HFFc6 (cell line): ENCODE data around the gene EPHB1. TPM values are rescaled to one million over a fixed set of nuclear protein-coding genes. Genes with fewer than 3 reads are reported as not detected.

Source experiments
- DNase-seq: peaks from one replicate; pipeline ENCODE4 v3.0.0-alpha.2; 2018
- H3K27ac Mint-ChIP-seq: 2 replicates; pipeline ENCODE4 v1.8.0; 2020; ENCODE audit warnings: mild to moderate bottlenecking, mixed read lengths
- H3K27me3 Mint-ChIP-seq: 2 replicates; pipeline ENCODE4 v1.8.0; 2021; ENCODE audit warnings: mild to moderate bottlenecking, moderate library complexity, mixed read lengths; ENCODE audit not compliant: insufficient read depth
- H3K36me3 Mint-ChIP-seq: 2 replicates; pipeline ENCODE4 v1.8.0; 2021; ENCODE audit warnings: low read depth, mixed read lengths
- H3K4me1 Mint-ChIP-seq: 2 replicates; pipeline ENCODE4 v1.8.0; 2020; ENCODE audit warnings: low read depth, mixed read lengths
- H3K4me3 Mint-ChIP-seq: 2 replicates; pipeline ENCODE4 v1.8.0; 2020; ENCODE audit warnings: mild to moderate bottlenecking, moderate library complexity, mixed read lengths
- H3K9me3 Mint-ChIP-seq: 2 replicates; pipeline ENCODE4 v1.8.0; 2020; ENCODE audit warnings: mild to moderate bottlenecking, mixed read lengths
- CTCF ChIP-seq: fragments of 200-600 bp; sonication (generic); IDR thresholded peaks from 2 replicates; pipeline ENCODE4 v1.5.0; 2021; ENCODE audit warnings: antibody characterized with exemption, mild to moderate bottlenecking
- total RNA-seq, 6 experiments: library from RNA; stranded (reverse); fragmentation: NEBNext Ultra II Directional; extraction: Animal tissue kit (Norgen Biotek cat#: 25700); gene quantifications; 2 replicates in 1 of 6; 3 replicates in 5 of 6; pipeline ENCODE4 v1.2.3, GENCODE V29; 2021

The EPHB1 gene
- total RNA-seq, 6 experiments from 2014 or later, result 0.88 to 2.6 (median 1.0) TPM

GRCh38 chr3:134988666-134989065 is 193.6 kb downstream of the EPHB1 start:
- no peak for TF ChIP-seq CTCF
- Mint-ChIP-seq H3K9me3 (no peaks in the 10 kb centered on the region), H3K4me1 (peaks cover 18% of the 10 kb centered on the region), H3K4me3 (no peak overlapping the region), H3K27me3 (peaks cover 4% of the 10 kb centered on the region), H3K36me3 (no peaks in the 10 kb centered on the region), H3K27ac (no peak overlapping the region)
- peak; percentile 3 for DNase-seq

GRCh38 chr3:134991003-134991402 is 195.9 kb downstream of the EPHB1 start:
- Mint-ChIP-seq H3K4me1 (peaks cover 13% of the 10 kb centered on the region), H3K27ac (no peak overlapping the region), H3K4me3 (no peak overlapping the region), H3K36me3 (no peaks in the 10 kb centered on the region), H3K9me3 (no peaks in the 10 kb centered on the region), H3K27me3 (no peaks in the 10 kb centered on the region)
- no peak for TF ChIP-seq CTCF
- DNase-seq, result no peak

- H3K27me3 Mint-ChIP-seq, result no peaks in the 10 kb centered on the region
- H3K36me3 Mint-ChIP-seq, result no peaks in the 10 kb centered on the region
- H3K4me1 Mint-ChIP-seq, result peaks cover 13% of the 10 kb centered on the region
- no peak overlapping the region for H3K27ac Mint-ChIP-seq
- no peak for TF ChIP-seq CTCF
- no peak for DNase-seq
- no peaks in the 10 kb centered on the region for H3K9me3 Mint-ChIP-seq
- no peak overlapping the region for H3K4me3 Mint-ChIP-seq
Measured at GRCh38 chr3:134991472-134992010, 196.5 kb downstream of the EPHB1 start.

- no peaks in the 10 kb centered on the region for H3K9me3 Mint-ChIP-seq
- no peak overlapping the region for H3K27ac Mint-ChIP-seq
- H3K4me3 Mint-ChIP-seq, result no peak overlapping the region
- H3K36me3 Mint-ChIP-seq, result no peaks in the 10 kb centered on the region
- TF ChIP-seq CTCF, result no peak
- DNase-seq, result no peak
- no peaks in the 10 kb centered on the region for H3K27me3 Mint-ChIP-seq
- H3K4me1 Mint-ChIP-seq, result peaks cover 13% of the 10 kb centered on the region
Measured at GRCh38 chr3:134992180-134992579, 197.1 kb downstream of the EPHB1 start.

GRCh38 chr3:134992586-134992985 is 197.5 kb downstream of the EPHB1 start:
- peaks cover 13% of the 10 kb centered on the region for H3K4me1 Mint-ChIP-seq
- no peaks in the 10 kb centered on the region for H3K9me3 Mint-ChIP-seq
- H3K36me3 Mint-ChIP-seq, result no peaks in the 10 kb centered on the region
- no peak for TF ChIP-seq CTCF
- H3K27me3 Mint-ChIP-seq, result no peaks in the 10 kb centered on the region; the same call in 1 of the 2 replicates
- H3K4me3 Mint-ChIP-seq, result no peak overlapping the region
- H3K27ac Mint-ChIP-seq, result no peak overlapping the region
- no peak for DNase-seq

- H3K36me3 Mint-ChIP-seq, result no peaks in the 10 kb centered on the region
- peaks cover 12% of the 10 kb centered on the region for H3K4me1 Mint-ChIP-seq
- H3K4me3 Mint-ChIP-seq, result no peak overlapping the region
- no peak for DNase-seq
- no peak overlapping the region for H3K27ac Mint-ChIP-seq
- TF ChIP-seq CTCF, result no peak
- H3K9me3 Mint-ChIP-seq, result no peaks in the 10 kb centered on the region
- no peaks in the 10 kb centered on the region; the same call in 1 of the 2 replicates for H3K27me3 Mint-ChIP-seq
Measured at GRCh38 chr3:134993011-134993410, 198.0 kb downstream of the EPHB1 start.
